Lower leg skin (tissue), 3 donors: Measurements from ENCODE around the gene PPARG.

Experiments
- CTCF ChIP-seq, 3 donors: fragments of 450-650 bp; IDR thresholded peaks; one replicate each; pipeline ENCODE4 v1.5.1; 2016; ENCODE audit warnings: antibody characterized with exemption in 3 of 3, mild to moderate bottlenecking in 3 of 3, moderate library complexity in 2 of 3
- POLR2A ChIP-seq, 2 donors: fragments of 450-650 bp; IDR thresholded peaks; one replicate each; pipeline ENCODE4 v1.6.1; 2016 to 2017; ENCODE audit warnings: antibody characterized with exemption in 2 of 2, mild to moderate bottlenecking in 1 of 2, moderate library complexity in 1 of 2

GRCh38 chr3:12275974-12276650, 12.8 kb upstream of the PPARG start:
- no peak for TF ChIP-seq CTCF (IDR thresholded peaks at IDR 0.05)
- TF ChIP-seq POLR2A (IDR thresholded peaks at IDR 0.05) = no peak
